ENCODE results near the gene ACSM6. TPM values are rescaled to one million over a fixed set of nuclear protein-coding genes. Genes with fewer than 3 reads are reported as not detected.

Gene ACSM6
- total and polyA plus RNA-seq, 5 donors from 2014 or later: not detected

GRCh38 chr10:95265572-95265971 lies 71.5 kb downstream of the ACSM6 start:
- Mint-ChIP-seq H3K4me3 (no peak overlapping the region), H3K27me3 (peaks cover 11% of the 10 kb centered on the region), H3K36me3 (no peaks in the 10 kb centered on the region), H3K9me3 (no peaks in the 10 kb centered on the region), H3K27ac (no peak overlapping the region), H3K4me1 (peaks cover 0 to 4% (median 0%) of the 10 kb centered on the region in 4 donors)
- Histone ChIP-seq H3K4me1 (ENCODE audit: control insufficient read depth, insufficient read depth, low read length, poor library complexity, severe bottlenecking) (no peaks in the 10 kb centered on the region), H3K9me3 (ENCODE audit: control insufficient read depth in 2 of 2, low read length in 2 of 2) (no peaks in the 10 kb centered on the region), H3K4me3 (ENCODE audit: low read depth, low read length) (no peak overlapping the region), H3K36me3 (ENCODE audit: control insufficient read depth, insufficient read depth, low read length) (no peaks in the 10 kb centered on the region), H3K27me3 (ENCODE audit: control insufficient read depth, insufficient read depth, low read length) (no peaks in the 10 kb centered on the region), H3K27ac (ENCODE audit: insufficient read depth, low read length, poor library complexity, severe bottlenecking) (no peak overlapping the region)
- DNase-seq (no peak), ATAC-seq (ENCODE audit: low read depth in 2 of 2) (no peak)

DNA sequence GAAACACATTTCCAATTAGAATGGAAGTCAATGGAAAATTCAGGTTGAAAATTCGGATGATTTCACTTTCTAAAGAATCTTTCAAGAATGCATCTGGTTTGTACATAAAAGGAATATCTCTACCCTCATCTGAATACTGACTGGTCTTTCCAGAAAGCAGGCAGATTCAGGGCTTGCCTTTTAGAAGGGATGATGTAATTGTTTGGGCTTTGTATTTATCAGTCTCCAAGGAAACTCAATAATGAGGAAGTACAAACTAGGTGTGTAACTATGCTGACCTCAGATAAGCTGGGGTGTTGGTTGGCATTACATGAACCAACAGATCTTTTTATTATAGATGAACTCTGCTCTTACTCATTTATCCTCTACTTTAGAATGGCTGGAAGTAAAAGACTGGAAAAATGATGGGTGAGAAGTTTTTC lies 72.6 kb downstream of the ACSM6 start:
- H3K27ac Mint-ChIP-seq: no peak overlapping the region

DNA sequence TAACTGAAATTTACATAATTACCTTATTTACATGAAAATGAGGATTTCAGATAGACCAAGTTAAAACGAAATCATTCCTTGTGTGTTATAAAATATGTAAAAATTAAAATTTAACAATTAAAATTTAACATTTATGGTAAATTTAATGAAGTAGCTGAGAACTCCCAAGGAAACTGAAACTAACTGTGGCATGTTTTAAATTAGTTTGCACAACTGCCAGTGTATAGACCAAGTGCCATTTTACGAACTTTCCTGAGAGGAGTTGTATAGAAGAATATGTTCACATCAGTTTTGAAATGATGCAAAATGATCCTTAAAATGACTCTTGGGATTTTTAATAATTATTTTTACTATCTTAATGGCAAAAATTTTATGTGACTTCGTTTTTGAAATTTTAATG lies 73.2 kb downstream of the ACSM6 start:
- Mint-ChIP-seq H3K27ac (no peak overlapping the region), H3K36me3 (no peaks in the 10 kb centered on the region), H3K4me1 (peaks cover 0 to 4% (median 0%) of the 10 kb centered on the region in 4 donors), H3K9me3 (no peaks in the 10 kb centered on the region), H3K4me3 (no peak overlapping the region), H3K27me3 (peaks cover 4% of the 10 kb centered on the region)
- H3K36me3 ChIP-seq (ENCODE audit: control insufficient read depth, insufficient read depth, low read length): no peaks in the 10 kb centered on the region
- H3K27me3 ChIP-seq (ENCODE audit: control insufficient read depth, insufficient read depth, low read length): no peaks in the 10 kb centered on the region
- H3K4me1 ChIP-seq (ENCODE audit: control insufficient read depth, insufficient read depth, low read length, poor library complexity, severe bottlenecking): no peaks in the 10 kb centered on the region
- no peak overlapping the region for H3K27ac ChIP-seq (ENCODE audit: insufficient read depth, low read length, poor library complexity, severe bottlenecking)
- H3K9me3 ChIP-seq (ENCODE audit: control insufficient read depth in 2 of 2, low read length in 2 of 2): no peaks in the 10 kb centered on the region
- H3K4me3 ChIP-seq (ENCODE audit: low read depth, low read length): no peak overlapping the region
- DNase-seq (no peak), ATAC-seq (ENCODE audit: low read depth in 2 of 2) (no peak)

More for the DNA sequence above, 72.6 kb downstream of the ACSM6 start:
- Histone ChIP-seq H3K27ac (ENCODE audit: insufficient read depth, low read length, poor library complexity, severe bottlenecking) (no peak overlapping the region), H3K4me3 (ENCODE audit: low read depth, low read length) (no peak overlapping the region), H3K4me1 (ENCODE audit: control insufficient read depth, insufficient read depth, low read length, poor library complexity, severe bottlenecking) (no peaks in the 10 kb centered on the region), H3K36me3 (ENCODE audit: control insufficient read depth, insufficient read depth, low read length) (no peaks in the 10 kb centered on the region), H3K27me3 (ENCODE audit: control insufficient read depth, insufficient read depth, low read length) (no peaks in the 10 kb centered on the region), H3K9me3 (ENCODE audit: control insufficient read depth in 2 of 2, low read length in 2 of 2) (no peaks in the 10 kb centered on the region)
- H3K4me3 Mint-ChIP-seq: no peak overlapping the region
- peaks cover 4% of the 10 kb centered on the region for H3K27me3 Mint-ChIP-seq
- no peaks in the 10 kb centered on the region for H3K9me3 Mint-ChIP-seq
- DNase-seq: no peak
- ATAC-seq (ENCODE audit: low read depth in 2 of 2): peak in 1 of 2 donors; percentile 50
- H3K36me3 Mint-ChIP-seq: no peaks in the 10 kb centered on the region
- peaks cover 0 to 4% (median 0%) of the 10 kb centered on the region in 4 donors for H3K4me1 Mint-ChIP-seq

DNA sequence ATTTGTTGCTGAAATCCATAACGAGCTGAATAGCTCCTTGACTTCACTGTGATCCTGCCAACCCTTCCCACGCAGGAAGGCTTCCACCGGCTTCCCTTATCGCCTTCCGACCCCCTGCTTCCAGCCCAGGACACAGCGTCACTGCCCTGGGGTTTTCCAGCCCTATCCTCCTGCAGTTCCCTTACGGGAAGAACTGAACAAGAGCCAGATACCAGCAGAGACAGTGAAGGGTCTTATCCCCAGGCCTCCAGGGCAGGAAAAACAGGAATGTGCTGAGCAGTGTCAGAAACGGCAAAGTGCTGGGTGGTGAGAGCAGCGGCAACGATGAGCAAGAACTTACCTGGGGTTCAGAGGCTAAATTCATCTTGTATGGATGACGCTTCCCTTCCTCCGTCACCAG lies 74.4 kb downstream of the ACSM6 start:
- Histone ChIP-seq H3K36me3 (ENCODE audit: control insufficient read depth, insufficient read depth, low read length) (no peaks in the 10 kb centered on the region), H3K4me1 (ENCODE audit: control insufficient read depth, insufficient read depth, low read length, poor library complexity, severe bottlenecking) (no peaks in the 10 kb centered on the region), H3K4me3 (ENCODE audit: low read depth, low read length) (no peak overlapping the region), H3K9me3 (ENCODE audit: control insufficient read depth in 2 of 2, low read length in 2 of 2) (no peaks in the 10 kb centered on the region), H3K27me3 (ENCODE audit: control insufficient read depth, insufficient read depth, low read length) (no peaks in the 10 kb centered on the region), H3K27ac (ENCODE audit: insufficient read depth, low read length, poor library complexity, severe bottlenecking) (no peak overlapping the region)
- Mint-ChIP-seq H3K9me3 (no peaks in the 10 kb centered on the region), H3K27ac (no peak overlapping the region), H3K4me1 (peaks cover 0 to 4% (median 0%) of the 10 kb centered on the region in 4 donors), H3K36me3 (no peaks in the 10 kb centered on the region), H3K27me3 (peaks cover 4% of the 10 kb centered on the region), H3K4me3 (no peak overlapping the region)
- DNase-seq (no peak), ATAC-seq (ENCODE audit: low read depth in 2 of 2) (no peak)

GRCh38 chr10:95273393-95274312 lies 79.6 kb downstream of the ACSM6 start:
- no peaks in the 10 kb centered on the region for H3K4me1 Mint-ChIP-seq
- DNase-seq: no peak
- ATAC-seq (ENCODE audit: low read depth in 2 of 2): no peak
- peaks cover 0 to 3% (median 0%) of the 10 kb centered on the region in 7 donors for H3K9me3 Mint-ChIP-seq
- H3K9me3 ChIP-seq (ENCODE audit: control insufficient read depth in 2 of 2, low read length in 2 of 2): no peaks in the 10 kb centered on the region
- H3K27me3 Mint-ChIP-seq: peaks cover 9% of the 10 kb centered on the region
- H3K27ac ChIP-seq (ENCODE audit: insufficient read depth, low read length, poor library complexity, severe bottlenecking): no peak overlapping the region
- no peaks in the 10 kb centered on the region for H3K4me1 ChIP-seq (ENCODE audit: control insufficient read depth, insufficient read depth, low read length, poor library complexity, severe bottlenecking)
- H3K4me3 Mint-ChIP-seq: no peak overlapping the region
- no peaks in the 10 kb centered on the region for H3K27me3 ChIP-seq (ENCODE audit: control insufficient read depth, insufficient read depth, low read length)
- no peaks in the 10 kb centered on the region for H3K36me3 Mint-ChIP-seq
- no peaks in the 10 kb centered on the region for H3K36me3 ChIP-seq (ENCODE audit: control insufficient read depth, insufficient read depth, low read length)
- H3K27ac Mint-ChIP-seq: no peak overlapping the region
- H3K4me3 ChIP-seq (ENCODE audit: low read depth, low read length): no peak overlapping the region

- Histone ChIP-seq H3K27me3 (ENCODE audit: control insufficient read depth, insufficient read depth, low read length) (no peaks in the 10 kb centered on the region), H3K9me3 (ENCODE audit: control insufficient read depth in 2 of 2, low read length in 2 of 2) (no peaks in the 10 kb centered on the region), H3K36me3 (ENCODE audit: control insufficient read depth, insufficient read depth, low read length) (no peaks in the 10 kb centered on the region), H3K4me3 (ENCODE audit: low read depth, low read length) (no peak overlapping the region), H3K27ac (ENCODE audit: insufficient read depth, low read length, poor library complexity, severe bottlenecking) (no peak overlapping the region), H3K4me1 (ENCODE audit: control insufficient read depth, insufficient read depth, low read length, poor library complexity, severe bottlenecking) (no peaks in the 10 kb centered on the region)
- no peak overlapping the region for H3K4me3 Mint-ChIP-seq
- no peak for ATAC-seq (ENCODE audit: low read depth in 2 of 2)
- H3K9me3 Mint-ChIP-seq: peaks cover 0 to 3% (median 0%) of the 10 kb centered on the region in 7 donors
- DNase-seq: no peak
- H3K27ac Mint-ChIP-seq: no peak overlapping the region
- peaks cover 10% of the 10 kb centered on the region for H3K27me3 Mint-ChIP-seq
- no peaks in the 10 kb centered on the region for H3K4me1 Mint-ChIP-seq
- no peaks in the 10 kb centered on the region for H3K36me3 Mint-ChIP-seq
These were observed 81.8 kb downstream of the ACSM6 start for GRCh38 chr10:95275726-95276366.

- no peaks in the 10 kb centered on the region for H3K4me1 Mint-ChIP-seq
- ATAC-seq (ENCODE audit: low read depth in 2 of 2): no peak
- Histone ChIP-seq H3K27me3 (ENCODE audit: control insufficient read depth, insufficient read depth, low read length) (no peaks in the 10 kb centered on the region), H3K9me3 (ENCODE audit: control insufficient read depth in 2 of 2, low read length in 2 of 2) (no peaks in the 10 kb centered on the region), H3K36me3 (ENCODE audit: control insufficient read depth, insufficient read depth, low read length) (no peaks in the 10 kb centered on the region), H3K27ac (ENCODE audit: insufficient read depth, low read length, poor library complexity, severe bottlenecking) (no peak overlapping the region), H3K4me3 (ENCODE audit: low read depth, low read length) (no peak overlapping the region), H3K4me1 (ENCODE audit: control insufficient read depth, insufficient read depth, low read length, poor library complexity, severe bottlenecking) (no peaks in the 10 kb centered on the region)
- peaks cover 10% of the 10 kb centered on the region for H3K27me3 Mint-ChIP-seq
- peaks cover 0 to 3% (median 0%) of the 10 kb centered on the region in 7 donors for H3K9me3 Mint-ChIP-seq
- H3K27ac Mint-ChIP-seq: no peak overlapping the region
- H3K4me3 Mint-ChIP-seq: no peak overlapping the region
- no peak for DNase-seq
- no peaks in the 10 kb centered on the region for H3K36me3 Mint-ChIP-seq
These were observed 82.5 kb downstream of the ACSM6 start for GRCh38 chr10:95276367-95277200.

All from CD4-positive, CD25-positive, alpha-beta regulatory T cell (primary cell).